Fibroblast of the conjunctiva (primary cell): ENCODE measurements around the gene DGKB.
A peak's percentile ranks its signal among the peaks of the same experiment; 100 is the strongest.

Experiments
- DNase-seq: peaks from one replicate; pipeline ENCODE4 v3.0.0-alpha.2; 2010; ENCODE audit warnings: low read depth

DGKB gene

DNA sequence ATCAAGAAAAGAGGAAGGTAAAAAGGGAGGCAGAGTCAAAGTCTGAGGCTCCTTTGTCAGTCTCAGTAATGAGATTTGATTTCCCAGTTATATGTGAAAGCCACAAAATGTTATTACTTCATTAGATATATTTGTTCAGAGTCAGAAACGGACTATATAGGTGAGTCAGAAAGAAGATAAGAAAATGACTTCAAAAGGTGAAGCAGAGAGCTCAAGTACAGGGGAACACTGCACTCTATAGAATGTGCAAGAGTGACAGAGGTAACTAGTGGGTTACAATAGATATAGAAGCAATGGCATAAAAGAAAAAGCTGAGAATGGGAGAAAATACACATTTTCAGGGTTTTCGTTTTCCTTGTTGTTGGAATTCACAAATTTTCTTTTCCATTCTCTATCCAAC is 43.3 kb downstream of the DGKB start:
- no peak for DNase-seq

DNA sequence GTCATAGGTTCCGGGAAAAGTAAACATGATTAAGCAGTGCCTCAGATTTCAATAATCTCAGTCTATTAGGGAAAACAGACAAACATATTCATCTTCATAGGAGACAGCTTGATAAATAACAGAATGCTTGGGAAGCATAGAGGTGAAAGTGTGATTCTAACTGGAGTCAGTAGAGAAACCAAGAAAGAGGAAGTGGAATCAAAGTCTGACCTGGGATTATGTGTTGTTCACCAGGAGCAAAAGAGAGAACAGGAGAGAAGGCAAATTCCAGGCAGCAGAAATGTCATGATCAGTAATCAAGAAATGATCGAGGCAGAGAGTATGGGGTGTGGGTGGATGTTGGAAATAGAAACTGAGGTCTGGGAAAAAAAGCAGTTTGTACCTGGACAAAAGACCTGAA is 43.7 kb downstream of the DGKB start:
- DNase-seq: no peak

GRCh38 chr7:14858410-14858809 is 44.1 kb downstream of the DGKB start:
- DNase-seq: no peak

DNA sequence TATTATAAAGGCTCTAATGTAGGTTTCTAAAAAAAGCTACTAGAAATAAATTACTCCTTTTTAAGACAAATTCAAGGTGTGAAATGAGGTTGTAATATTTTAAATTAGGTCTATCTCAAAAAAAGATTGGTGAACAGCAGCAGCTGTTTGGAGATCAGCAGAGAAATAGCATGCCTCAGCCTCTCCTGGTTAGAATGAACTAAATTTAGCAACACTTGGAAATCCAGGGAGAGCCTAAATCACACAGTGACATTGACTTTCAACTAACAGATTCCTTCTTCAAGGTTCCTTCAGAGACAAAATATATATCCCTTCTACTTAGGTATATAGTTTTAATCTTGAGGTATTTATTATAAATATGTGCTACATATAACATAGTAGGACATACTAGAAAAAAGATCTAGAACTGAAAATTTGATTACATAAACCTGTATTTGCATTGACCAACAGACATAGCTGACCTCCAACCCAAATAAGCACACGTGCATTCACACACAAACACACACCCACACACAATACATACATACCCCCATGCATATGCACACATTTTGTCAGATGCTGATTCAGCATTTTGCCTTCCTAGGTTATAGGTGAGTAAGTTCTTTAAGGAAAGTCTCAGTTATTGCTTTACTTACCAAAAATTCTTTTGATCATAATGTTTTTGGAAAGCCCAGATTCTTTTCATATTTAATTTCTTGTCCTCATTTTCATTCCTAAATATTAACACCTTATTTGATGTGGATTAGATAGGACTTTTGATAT is 47.3 kb downstream of the DGKB start:
- no peak for DNase-seq

DNA sequence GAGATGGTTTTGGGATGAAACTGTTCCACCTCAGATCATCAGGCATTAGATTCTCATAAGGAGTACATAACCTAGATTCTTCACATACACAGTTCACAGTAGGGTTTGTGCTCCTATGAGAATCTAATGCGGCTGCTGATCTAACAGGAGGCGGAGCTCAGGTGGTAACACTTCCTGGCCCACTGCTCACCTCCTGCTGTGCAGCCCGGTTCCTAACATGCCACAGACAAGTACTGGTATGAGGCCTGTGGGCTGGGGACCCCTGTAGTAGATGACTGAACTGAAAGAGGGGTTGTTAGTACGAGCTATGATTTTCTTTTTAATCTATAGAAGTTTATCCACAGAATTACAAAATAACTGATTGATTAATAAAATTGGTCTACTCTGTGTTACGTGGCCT is 48.1 kb downstream of the DGKB start:
- DNase-seq: no peak

- DNase-seq: no peak
Observed at GRCh38 chr7:14851610-14852009, 50.9 kb downstream of the DGKB start.

- DNase-seq: no peak
Observed at GRCh38 chr7:14850039-14850438, 52.5 kb downstream of the DGKB start.

DNA sequence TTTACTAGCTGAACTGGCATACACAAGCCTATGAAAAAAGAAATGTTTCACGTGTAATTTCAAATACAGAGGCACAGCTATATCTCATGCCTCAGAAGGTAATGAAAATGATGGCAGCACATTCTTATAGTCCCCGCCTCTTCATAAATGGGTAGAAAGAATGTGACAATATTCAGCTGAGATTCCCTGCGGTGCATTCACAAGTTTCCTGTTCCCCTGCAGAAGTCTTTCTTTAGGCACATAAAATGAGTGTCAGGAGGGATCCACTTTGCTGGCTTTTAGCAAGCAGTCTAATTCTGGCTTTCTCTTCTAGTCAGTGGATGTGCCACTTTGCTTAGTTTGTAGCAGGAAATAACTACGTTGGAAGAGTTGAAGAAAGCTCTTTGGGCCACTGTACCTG is 56.1 kb downstream of the DGKB start:
- DNase-seq: no peak

- no peak for DNase-seq
Observed at GRCh38 chr7:14843755-14844154, 58.8 kb downstream of the DGKB start.

GRCh38 chr7:14842523-14842922 is 60.0 kb downstream of the DGKB start:
- no peak for DNase-seq

GRCh38 chr7:14841869-14842268 is 60.7 kb downstream of the DGKB start:
- no peak for DNase-seq

DNA sequence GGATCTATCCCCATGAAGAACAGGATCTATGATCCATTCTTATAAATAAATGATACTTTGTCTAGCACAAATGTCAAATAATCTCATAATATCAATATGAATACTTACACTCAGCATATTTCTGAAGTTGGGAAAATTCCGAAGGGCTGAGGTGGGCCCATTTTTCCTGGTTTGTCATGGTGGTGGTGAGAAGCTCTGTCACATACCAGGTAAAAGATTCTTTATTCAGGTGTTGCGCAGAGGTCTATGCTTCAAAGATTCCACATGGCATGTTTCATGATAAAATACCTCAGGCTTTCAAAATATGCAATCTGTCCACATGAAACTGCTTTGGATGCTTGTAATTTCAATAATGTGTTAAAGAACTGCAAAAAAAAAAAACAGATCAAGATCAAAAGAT is 61.5 kb downstream of the DGKB start:
- no peak for DNase-seq

- DNase-seq: no peak
Observed at GRCh38 chr7:14839307-14839706, 63.2 kb downstream of the DGKB start.

DNA sequence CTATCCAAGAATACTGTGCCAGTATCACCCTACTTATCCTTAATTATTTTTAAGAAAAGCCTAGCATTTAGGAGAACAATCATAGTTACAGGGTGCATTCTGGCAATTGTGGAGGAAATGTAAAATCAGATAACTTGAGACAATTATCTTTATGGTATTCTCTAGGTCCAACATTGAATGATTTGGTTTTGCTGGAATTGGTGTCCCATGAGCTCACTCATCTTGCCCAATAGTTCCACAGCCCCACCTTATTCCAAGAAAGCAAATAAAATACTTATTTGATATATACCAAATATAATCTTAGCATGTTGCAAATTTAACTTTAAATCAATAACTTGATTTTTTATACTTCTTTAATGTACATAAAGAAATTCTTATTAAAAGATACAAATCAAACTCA is 65.3 kb downstream of the DGKB start:
- no peak for DNase-seq

DNA sequence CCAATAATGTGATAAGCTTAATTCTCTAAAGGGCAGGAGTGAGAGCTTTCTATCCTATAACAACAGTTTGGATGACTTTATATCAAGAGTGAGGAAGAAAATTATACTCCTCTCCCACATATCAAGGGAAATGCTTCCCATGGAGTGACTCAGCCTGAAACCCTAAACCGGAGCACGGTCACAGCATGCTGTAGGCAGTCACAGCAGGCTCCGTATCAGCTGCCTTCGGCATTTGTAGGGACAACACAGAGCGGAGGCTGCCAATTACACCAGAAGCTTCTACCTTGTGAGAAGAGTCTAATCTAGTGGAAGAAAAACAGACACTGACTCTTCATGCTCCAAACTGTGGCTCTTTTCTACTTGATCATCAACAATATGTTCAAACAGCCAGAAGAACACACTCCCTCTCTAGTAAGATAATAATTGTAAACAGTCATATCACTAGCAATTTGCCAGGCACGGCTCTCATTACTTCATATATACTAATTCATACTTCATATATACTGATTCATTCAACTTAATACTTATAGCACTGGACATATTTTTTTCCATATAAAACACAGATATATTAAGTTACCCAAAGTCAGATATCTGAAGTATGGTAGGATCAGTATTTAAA is 65.9 kb downstream of the DGKB start:
- DNase-seq: no peak

- DNase-seq: no peak
Observed at GRCh38 chr7:14836006-14836405, 66.5 kb downstream of the DGKB start.

GRCh38 chr7:14835384-14835783 is 67.2 kb downstream of the DGKB start:
- no peak for DNase-seq

DNA sequence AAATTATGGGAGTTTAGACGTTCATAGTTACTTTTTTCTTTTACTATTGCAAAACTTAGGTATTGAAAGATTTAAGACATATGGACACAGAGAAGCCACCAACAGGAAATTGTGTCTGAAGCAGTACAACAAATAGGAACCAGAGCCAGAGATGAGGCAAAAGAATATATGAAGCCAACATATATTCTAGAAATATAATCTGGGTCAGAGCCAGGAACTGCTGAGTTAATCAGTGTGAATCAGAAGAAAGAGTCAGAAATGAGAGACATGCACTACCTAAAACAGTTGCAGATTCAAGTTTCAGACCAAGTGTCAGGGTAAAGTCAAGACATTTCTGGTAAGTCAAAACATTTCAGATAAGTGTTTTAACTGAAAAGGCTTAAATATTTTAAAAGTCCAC is 67.7 kb downstream of the DGKB start:
- DNase-seq: no peak

DNA sequence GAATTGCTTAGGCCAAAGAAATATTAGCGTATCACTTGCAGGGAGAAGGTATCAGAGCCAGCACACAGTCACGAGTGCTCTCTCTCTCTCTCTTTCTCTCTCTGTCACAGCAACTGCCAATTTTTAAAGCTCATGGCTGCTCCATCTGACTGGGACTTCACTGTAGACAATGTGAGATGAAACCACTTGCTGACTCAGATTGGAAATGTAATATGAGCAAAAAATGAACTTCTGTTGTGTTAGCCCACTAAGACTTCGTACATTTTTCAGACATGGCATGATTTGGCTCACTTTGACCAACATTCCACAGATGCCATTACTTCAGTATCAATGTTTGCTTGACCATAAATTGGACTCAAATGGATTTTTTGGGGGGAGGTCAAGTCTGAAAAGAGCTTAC is 68.1 kb downstream of the DGKB start:
- peak; percentile 20 for DNase-seq

- DNase-seq: no peak
Observed at GRCh38 chr7:14833707-14834106, 68.8 kb downstream of the DGKB start.

GRCh38 chr7:14828053-14828452 is 74.5 kb downstream of the DGKB start:
- DNase-seq: no peak

- no peak for DNase-seq
Observed at GRCh38 chr7:14826426-14826825, 76.1 kb downstream of the DGKB start.

DNA sequence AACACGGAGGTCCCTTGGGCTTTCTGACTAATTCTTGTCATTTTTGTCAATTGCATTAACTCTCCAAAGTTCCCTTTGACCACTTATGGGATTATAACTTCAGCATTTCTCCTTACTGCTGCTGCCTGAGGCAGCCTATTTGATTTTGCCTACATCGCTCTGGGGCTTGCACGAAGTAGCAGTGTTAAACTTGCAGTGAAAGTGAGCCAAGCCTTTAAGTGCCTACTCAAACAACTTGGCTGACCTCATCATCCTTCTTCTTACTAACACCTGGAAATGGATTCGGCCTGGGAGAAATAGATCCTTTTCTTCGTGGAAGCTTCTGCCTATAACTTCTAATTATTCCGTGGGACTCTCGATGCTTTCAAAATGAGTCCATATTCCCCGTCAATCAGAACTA is 76.6 kb downstream of the DGKB start:
- no peak for DNase-seq

DNA sequence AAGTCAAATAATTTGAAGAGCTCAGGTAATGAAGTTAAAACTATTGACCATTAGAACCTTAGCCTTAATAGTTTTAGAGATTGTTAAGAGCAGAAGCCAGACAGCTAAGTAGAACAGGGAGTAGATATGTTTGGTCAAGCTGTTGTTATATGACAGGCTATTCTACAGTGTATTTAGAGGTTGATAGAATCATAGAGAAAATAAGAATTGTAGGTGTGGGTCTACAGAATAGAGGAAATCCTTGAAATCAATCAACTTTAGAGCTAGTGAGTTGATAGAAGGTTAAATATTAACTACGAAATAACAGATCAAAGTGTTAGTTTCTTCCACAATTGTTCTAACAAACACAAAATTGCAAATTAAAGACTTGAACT is 80.1 kb downstream of the DGKB start:
- no peak for DNase-seq
